Measurements from ENCODE around the gene MYBL2. TPM values are rescaled to one million over a fixed set of nuclear protein-coding genes. Genes with fewer than 3 reads are reported as not detected.
"Not testable (repeated sequence)": the region's sequence is repeated elsewhere in the genome, so short reads cannot be mapped to it uniquely, and the experiment has no call there.

MYBL2 gene
- polyA plus RNA-seq, 1 donor (not counting 4 experiments of a cell fraction or from before 2014, with no cell fraction given), result 4.0 TPM

DNA sequence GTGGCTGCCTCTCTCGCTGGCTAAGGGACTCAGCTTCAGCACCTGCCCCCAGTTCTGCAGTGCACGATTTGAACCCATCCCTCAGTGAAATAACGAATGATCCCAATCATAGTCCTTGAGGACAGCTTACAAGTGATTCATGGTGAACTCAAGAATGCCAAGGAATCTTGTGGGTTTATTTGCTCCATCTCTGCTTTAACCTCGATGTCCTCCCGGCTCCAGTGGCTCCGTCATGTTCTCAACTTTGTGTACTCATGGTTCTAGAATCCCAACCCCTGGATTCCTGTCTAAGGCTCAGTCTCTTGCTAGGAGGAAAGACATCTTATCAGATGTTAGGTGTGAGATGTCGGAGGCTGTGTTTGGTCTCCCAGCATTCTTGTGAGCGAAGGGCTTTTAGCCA lies 88.9 kb downstream of the MYBL2 start:
- Histone ChIP-seq H3K9me3 (ENCODE audit: control insufficient read depth, low read depth, low read length) (no peaks in the 10 kb centered on the region), H3K4me2 (ENCODE audit: control insufficient read depth, extremely low read depth, insufficient read depth, low read depth, low read length) (no peak overlapping the region), H3K4me1 (ENCODE audit: control insufficient read depth, extremely low read depth, insufficient read depth, low read length) (peaks cover 5% of the 10 kb centered on the region), H3K9me1 (ENCODE audit: control insufficient read depth, extremely low read depth, insufficient read depth, low read length) (no peaks in the 10 kb centered on the region), H3K9ac (ENCODE audit: control insufficient read depth, extremely low read depth, insufficient read depth, low read length) (no peak overlapping the region), H3K79me2 (ENCODE audit: control insufficient read depth, insufficient read depth, low read length) (no peaks in the 10 kb centered on the region), H3K36me3 (ENCODE audit: control insufficient read depth in 2 of 2, extremely low read depth in 1 of 2, insufficient read depth in 2 of 2, low read length in 2 of 2) (no peaks in the 10 kb centered on the region), H3K27me3 (ENCODE audit: control insufficient read depth, extremely low read depth, insufficient read depth, low read length) (no peaks in the 10 kb centered on the region), H2AFZ (ENCODE audit: control insufficient read depth, low read length) (no peak overlapping the region), H3K4me3 (ENCODE audit: control insufficient read depth in 2 of 3, extremely low read depth in 1 of 3, insufficient read depth in 2 of 3, low read depth in 1 of 3, low read length in 3 of 3) (no peak overlapping the region), H3K27ac (ENCODE audit: control insufficient read depth, insufficient read depth, low read length) (no peak overlapping the region), H4K20me1 (ENCODE audit: control insufficient read depth, extremely low read depth, insufficient read depth, low read length) (no peaks in the 10 kb centered on the region)
- no peak for TF ChIP-seq EZH2 (IDR thresholded peaks at IDR 0.05; ENCODE audit: low read length)
- TF ChIP-seq, protein P1, sequence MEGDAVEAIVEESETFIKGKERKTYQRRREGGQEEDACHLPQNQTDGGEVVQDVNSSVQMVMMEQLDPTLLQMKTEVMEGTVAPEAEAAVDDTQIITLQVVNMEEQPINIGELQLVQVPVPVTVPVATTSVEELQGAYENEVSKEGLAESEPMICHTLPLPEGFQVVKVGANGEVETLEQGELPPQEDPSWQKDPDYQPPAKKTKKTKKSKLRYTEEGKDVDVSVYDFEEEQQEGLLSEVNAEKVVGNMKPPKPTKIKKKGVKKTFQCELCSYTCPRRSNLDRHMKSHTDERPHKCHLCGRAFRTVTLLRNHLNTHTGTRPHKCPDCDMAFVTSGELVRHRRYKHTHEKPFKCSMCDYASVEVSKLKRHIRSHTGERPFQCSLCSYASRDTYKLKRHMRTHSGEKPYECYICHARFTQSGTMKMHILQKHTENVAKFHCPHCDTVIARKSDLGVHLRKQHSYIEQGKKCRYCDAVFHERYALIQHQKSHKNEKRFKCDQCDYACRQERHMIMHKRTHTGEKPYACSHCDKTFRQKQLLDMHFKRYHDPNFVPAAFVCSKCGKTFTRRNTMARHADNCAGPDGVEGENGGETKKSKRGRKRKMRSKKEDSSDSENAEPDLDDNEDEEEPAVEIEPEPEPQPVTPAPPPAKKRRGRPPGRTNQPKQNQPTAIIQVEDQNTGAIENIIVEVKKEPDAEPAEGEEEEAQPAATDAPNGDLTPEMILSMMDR (optimal IDR thresholded peaks at IDR 0.05 in 1 of 3, IDR thresholded peaks at IDR 0.05 in 1 of 3, conservative IDR thresholded peaks at IDR 0.05 in 1 of 3; ENCODE audit: extremely low read depth in 1 of 3, insufficient read depth in 2 of 3, low read length in 3 of 3), result no peak
- dilution Hi-C loops (cut with MboI; ENCODE audit: extremely low pct_ligation_motif_present, low sequenced_read_pairs), result no loop called here
- DNase-seq (ENCODE audit: low read depth, low spot score) (no peak), FAIRE-seq (no peak)

DNA sequence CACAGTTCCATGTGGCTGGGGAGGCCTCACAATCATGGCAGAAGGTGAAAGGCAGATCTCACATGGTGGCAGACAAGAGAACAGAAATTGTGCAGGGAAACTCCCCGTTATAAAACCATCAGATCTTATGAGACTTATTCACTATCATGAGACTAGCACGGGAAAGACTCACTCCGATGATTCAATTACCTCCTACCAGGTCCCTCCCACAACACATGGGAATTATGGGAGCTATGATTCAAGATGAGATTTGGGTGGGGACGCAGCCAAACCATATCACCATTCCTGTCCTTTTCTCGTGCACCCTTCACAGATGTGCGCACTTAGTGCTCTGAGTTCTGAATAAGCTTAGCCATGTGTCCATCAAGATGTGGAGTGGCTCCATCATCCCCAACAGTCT lies 91.0 kb downstream of the MYBL2 start:
- H3K4me1 ChIP-seq (ENCODE audit: control insufficient read depth, extremely low read depth, insufficient read depth, low read length); H3K9me1 ChIP-seq (ENCODE audit: control insufficient read depth, extremely low read depth, insufficient read depth, low read length); H3K27ac ChIP-seq (ENCODE audit: control insufficient read depth, insufficient read depth, low read length); H3K36me3 ChIP-seq (ENCODE audit: control insufficient read depth in 2 of 2, extremely low read depth in 1 of 2, insufficient read depth in 2 of 2, low read length in 2 of 2); H3K4me2 ChIP-seq (ENCODE audit: control insufficient read depth, extremely low read depth, insufficient read depth, low read depth, low read length); dilution Hi-C loops (cut with MboI; ENCODE audit: extremely low pct_ligation_motif_present, low sequenced_read_pairs); H3K9me3 ChIP-seq (ENCODE audit: control insufficient read depth, low read depth, low read length); H3K79me2 ChIP-seq (ENCODE audit: control insufficient read depth, insufficient read depth, low read length); DNase-seq (ENCODE audit: low read depth, low spot score); FAIRE-seq; H3K27me3 ChIP-seq (ENCODE audit: control insufficient read depth, extremely low read depth, insufficient read depth, low read length); H2AFZ ChIP-seq (ENCODE audit: control insufficient read depth, low read length); H4K20me1 ChIP-seq (ENCODE audit: control insufficient read depth, extremely low read depth, insufficient read depth, low read length); H3K4me3 ChIP-seq (ENCODE audit: control insufficient read depth in 2 of 3, extremely low read depth in 1 of 3, insufficient read depth in 2 of 3, low read depth in 1 of 3, low read length in 3 of 3); H3K9ac ChIP-seq (ENCODE audit: control insufficient read depth, extremely low read depth, insufficient read depth, low read length): not testable (repeated sequence)
